Fibroblast of peridontal ligament (primary cell): ENCODE results near the gene GON7.
A peak's percentile ranks its signal among the peaks of the same experiment; 100 is the strongest.
"Not testable (repeated sequence)": the region's sequence is repeated elsewhere in the genome, so short reads cannot be mapped to it uniquely, and the experiment has no call there.

ENCODE experiments used
- DNase-seq: peaks from one replicate; pipeline ENCODE4 v3.0.0-alpha.2; 2010; ENCODE audit errors: extremely low read depth

Gene GON7, protein sequence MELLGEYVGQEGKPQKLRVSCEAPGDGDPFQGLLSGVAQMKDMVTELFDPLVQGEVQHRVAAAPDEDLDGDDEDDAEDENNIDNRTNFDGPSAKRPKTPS

GRCh38 chr14:93206793-93207467, at the start of gene GON7, which contains the start of gene UBR7:
TSS of gene GON7 (minus strand) at chr14:93207065. CDS start at chr14:93207037, 28 bp downstream.
TSS of gene UBR7 (plus strand) at chr14:93207256. CDS start at chr14:93207292, 36 bp downstream.
- DNase-seq, result peak; percentile 94

DNA sequence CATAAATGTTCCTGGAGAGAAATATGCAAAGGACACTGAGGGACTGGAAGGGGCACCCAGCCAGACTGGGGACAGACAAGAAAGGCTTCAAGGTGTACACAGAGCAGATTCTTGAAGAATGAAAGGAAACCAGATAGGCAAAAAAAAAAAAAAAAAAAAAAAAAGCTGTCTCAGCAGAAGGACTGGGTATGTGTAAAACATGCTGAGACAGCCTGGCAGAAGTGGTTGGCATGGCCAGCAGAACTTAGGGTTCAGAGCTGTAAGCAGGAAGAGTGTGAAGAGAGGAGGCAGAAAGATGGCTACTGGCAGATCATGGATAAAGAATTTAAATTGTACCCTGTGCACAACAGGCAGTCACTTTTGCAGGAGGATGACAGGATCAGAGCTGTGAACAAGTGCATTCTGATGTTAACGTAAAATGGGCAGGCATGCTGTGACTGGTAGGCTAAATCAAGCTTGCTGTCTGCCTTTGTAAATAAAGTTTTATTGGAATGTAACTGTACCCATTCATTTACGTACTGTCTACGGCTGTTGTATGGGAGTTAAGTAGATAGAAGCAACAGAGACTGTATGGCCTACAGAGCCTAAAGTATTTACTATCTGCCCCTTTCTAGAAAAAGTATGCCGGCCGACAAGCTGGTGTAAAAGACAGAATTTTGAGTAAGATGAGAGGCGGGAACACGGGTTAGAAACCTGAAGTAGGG, 42.4 kb upstream of the GON7 start:
- DNase-seq, result no peak

DNA sequence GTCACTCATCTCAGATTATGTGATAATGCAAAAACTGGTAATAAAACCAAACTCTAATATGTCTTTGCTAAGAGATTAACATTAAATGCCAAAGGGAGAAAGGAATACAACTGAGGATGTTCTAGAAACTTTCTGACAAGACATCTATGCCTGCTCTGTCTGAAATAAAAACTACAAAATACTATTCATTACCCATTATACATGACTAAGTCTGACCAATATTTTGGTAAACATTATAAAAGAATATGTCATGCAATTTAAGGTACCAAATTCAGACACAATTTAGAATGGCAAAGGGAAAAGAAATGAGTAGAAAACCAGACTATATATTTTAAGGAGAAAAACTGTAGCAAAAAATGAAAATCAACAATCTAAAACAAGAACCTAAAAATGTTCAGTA, 39.7 kb upstream of the GON7 start:
- DNase-seq, result no peak

GRCh38 chr14:93245764-93246420, 39.0 kb upstream of the GON7 start:
- no peak for DNase-seq

GRCh38 chr14:93240678-93241000, 33.8 kb upstream of the GON7 start:
- peak; percentile 65 for DNase-seq

DNA sequence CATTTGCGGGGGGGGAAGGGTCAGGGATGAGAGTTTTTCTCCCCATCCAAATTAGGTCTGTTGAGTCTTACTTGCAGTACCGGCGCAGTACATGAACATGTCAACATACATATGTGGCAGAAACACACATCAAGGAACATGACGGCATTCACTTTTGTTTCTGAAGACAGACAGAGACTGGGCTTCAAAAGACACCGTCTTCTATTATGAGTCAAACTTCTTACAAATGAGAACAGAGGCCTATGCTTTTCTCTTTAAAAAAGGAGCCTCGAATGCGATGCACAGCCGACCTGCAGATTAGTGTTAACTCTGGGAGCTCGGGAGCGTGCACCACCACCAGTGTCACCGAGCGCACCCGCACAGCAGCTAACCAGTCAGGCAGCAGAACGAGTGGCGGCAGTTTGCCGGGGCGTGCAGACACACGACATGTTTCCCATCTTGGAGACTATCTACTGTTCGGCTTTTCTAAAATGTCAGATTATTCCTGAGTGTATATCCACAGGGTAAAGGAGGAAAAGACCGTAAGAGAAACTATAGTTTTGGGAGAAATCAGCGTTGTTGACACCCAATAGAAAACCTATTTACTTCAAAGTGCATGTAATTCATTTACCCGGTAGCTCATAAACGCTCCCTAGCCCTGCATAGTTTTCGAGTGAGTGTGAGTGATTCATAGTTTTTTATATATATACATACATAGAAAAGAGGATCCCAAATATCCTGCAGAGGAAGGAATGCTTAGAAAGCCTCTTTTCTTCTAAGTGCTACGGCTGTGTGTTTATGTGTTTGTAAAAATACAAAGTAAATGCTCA, 33.2 kb upstream of the GON7 start:
- DNase-seq, result peak; percentile 67

DNA sequence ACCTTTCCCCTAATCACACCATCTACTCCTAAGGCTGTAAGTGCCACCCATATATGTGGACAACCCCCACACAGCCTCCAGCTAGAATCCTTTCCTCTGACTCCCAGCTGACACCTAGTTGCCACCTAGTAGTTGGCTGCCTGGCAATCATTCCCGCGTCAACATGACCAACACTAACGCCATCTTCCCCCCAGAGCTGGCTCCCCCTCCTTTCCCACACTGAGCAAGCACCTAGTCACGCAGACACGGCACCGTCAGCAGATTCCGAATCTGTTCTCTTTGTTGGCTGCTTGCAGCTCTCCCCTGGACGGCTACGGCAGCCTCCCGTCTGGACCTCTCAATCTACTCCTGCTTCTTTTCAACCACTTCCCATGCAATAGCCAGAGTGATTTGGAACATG, 27.9 kb upstream of the GON7 start:
- peak; percentile 56 for DNase-seq

GRCh38 chr14:93233078-93233477, 26.2 kb upstream of the GON7 start:
- not testable (repeated sequence) for DNase-seq

DNA sequence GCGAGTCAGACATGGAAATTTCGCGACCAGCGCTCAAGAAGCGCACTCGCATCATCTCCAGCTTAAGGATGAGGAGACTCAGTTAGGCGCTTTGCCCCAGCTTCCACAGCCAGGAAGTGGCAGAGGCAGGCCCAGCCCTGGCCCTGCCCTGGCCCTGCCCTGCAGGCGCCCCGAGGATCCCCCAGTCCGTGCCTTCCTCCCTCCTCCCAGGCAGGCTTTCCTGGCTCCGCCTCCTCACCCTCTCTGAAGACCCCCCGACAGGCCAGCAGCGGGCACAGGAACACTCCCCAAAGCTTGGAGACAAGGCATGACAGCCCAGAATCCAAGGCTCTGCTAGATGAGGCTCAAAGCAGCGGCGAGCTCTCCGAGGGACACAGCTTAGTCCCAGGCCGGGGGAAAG, 25.3 kb upstream of the GON7 start:
- DNase-seq, result no peak

DNA sequence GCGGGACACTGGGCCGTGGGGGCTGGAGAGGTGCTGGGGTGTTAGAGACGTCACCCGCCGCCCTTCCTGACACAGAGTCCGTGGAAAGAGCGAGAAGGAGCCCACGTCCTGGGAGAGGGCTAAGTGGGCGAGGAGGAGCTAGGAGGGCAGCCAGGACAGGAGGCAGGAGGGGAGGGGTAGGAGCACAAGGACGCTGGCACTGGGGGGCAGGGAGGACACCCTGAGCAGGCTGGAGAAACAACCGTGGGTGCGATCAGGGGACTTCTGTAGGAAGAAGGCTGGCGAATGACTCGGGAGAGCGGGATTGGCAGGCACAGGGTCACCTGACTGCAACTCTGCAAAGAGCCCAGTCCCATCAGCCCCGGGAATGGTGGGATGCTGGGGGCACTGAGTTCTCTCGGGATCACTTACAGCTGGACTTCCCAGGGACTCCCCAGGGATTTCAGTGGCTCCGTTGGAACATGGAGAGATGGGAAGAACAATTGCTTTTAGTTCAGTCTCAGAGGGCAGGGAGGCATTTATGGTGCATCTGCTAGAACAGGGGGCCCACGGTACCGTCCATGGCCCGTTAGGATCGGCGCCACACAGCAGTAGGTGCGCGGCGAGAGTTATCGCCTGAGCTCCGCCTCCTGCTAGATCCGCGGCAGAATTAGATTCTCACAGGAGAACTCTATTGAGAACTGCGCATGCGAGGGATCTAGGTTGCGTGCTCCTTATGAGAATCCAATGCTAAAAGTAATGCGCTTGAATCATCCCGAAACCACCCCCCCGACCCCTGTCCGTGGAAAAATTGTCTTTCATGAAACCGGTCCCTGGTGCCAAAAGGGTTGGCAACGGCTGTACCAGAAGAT, 24.5 kb upstream of the GON7 start:
- peak; percentile 41 for DNase-seq

GRCh38 chr14:93230539-93230938, 23.7 kb upstream of the GON7 start:
- DNase-seq, result no peak

- no peak for DNase-seq
Measured at GRCh38 chr14:93228550-93228949, 21.7 kb upstream of the GON7 start.

- DNase-seq, result no peak
Measured at GRCh38 chr14:93223565-93223964, 16.7 kb upstream of the GON7 start.

DNA sequence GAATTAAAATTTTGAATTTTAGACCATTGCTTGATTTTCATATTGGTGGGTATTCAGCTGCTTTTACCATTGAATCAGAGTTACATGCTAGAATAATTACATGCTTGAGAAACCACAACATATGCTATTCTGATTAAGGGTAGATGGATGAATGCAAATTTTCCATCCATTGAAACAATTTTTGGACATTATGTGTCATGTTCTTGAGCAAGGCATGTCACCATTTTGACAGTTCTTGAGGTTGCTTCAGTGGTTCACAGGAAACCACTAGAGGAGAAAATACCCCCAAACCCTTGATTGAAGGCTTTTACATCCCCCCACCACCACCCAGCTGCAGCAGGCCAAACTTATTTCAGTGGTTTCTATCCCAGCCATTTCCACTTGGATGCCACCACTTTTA, 13.6 kb upstream of the GON7 start:
- no peak for DNase-seq

- peak; percentile 77 for DNase-seq
Measured at GRCh38 chr14:93219103-93219726, 12.3 kb upstream of the GON7 start.

GRCh38 chr14:93214598-93214997, 7.7 kb upstream of the GON7 start:
- DNase-seq, result no peak

- no peak for DNase-seq
Measured at GRCh38 chr14:93212432-93212831, 5.6 kb upstream of the GON7 start.

- DNase-seq, result peak; percentile 47
Measured at GRCh38 chr14:93207468-93208308, 823 bp upstream of the GON7 start.

GRCh38 chr14:93201155-93201704, 5.6 kb downstream of the GON7 start:
- DNase-seq, result no peak
